DMS79 treated with DMSO at 0.1 percent for 48 hours (cell line): ENCODE data around the gene KDM1B.
"Not testable (repeated sequence)": the region's sequence is repeated elsewhere in the genome, so short reads cannot be mapped to it uniquely, and the experiment has no call there.

ENCODE experiments used
- DNase-seq: peaks from one replicate; lab custom pipeline; 2025; lab: John Stamatoyannopoulos, UW

KDM1B gene

DNA sequence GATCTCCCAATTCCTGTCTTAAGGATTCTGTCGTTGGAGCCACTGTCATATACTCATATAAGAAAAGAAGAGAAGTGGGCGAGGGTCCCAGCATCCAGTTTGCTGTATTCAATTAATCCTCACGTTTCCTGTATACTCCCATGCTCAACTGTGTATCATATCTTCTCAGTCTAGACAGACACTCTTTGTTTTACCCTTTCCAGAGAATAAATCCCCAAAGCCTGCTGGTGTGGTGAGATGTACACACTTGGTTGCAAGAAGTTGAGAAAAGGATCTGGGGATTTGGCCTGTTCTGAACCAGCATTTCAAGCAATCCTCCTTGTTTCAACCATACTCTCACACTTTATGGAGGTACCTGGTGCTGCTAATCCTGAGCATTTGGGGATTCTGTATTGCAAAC is 3.4 kb upstream of the KDM1B start:
- DNase-seq: no peak

DNA sequence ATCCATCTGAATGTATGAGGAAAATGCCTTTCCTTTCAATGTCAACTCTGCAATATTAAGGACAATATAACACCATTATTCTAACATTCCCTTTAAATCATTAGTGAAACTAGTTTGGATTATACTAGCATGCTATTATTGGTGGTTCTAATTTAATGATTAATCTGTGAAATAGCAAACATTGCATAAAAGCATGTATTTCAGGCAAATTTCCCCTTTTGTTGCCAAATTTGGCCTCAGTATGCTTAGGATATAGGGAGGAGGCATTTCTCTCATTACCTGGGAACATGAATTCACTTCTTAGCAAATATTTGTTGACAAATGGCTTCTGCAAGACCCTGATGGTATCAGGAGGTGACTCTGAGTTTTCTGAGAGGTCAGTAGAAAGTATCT is 1.9 kb upstream of the KDM1B start:
- DNase-seq: no peak

DNA sequence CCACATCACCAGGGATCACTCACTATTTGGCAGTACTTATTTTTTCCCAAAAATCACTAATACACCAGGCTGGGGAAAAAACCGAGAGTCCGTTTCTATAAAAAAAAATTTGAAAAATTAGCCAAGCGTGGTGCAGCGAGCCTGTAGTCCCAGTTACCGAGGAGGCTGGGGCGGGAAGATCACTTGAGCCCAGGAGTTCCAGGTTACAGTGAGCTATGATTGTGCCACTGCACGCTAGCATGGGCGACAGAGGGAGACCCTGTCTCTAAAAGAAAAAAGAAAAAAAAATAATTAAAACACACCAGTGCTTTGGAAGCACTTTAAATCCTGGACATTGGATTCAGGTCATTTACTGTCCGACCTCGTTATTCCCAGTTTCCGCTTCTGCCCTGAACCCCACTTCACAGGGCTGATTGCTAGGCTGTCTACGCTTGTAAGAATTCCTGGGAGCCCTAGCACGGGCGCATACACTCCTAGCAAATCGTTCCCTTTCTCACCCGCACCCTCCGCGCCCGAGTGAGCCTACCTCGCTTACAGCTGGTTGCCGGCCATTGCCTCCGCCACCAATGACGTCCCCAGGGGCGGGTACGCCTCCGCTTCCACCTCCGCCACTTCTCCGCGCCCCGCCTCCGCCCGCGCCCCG is 594 bp upstream of the KDM1B start, which contains the start of gene TPMT:
TPMT (minus strand) TSS at position 571 of the 643 bp plus-strand sequence. CDS start 5,950 bp downstream, outside the sequence.
- DNase-seq: peak; percentile 94

DNA sequence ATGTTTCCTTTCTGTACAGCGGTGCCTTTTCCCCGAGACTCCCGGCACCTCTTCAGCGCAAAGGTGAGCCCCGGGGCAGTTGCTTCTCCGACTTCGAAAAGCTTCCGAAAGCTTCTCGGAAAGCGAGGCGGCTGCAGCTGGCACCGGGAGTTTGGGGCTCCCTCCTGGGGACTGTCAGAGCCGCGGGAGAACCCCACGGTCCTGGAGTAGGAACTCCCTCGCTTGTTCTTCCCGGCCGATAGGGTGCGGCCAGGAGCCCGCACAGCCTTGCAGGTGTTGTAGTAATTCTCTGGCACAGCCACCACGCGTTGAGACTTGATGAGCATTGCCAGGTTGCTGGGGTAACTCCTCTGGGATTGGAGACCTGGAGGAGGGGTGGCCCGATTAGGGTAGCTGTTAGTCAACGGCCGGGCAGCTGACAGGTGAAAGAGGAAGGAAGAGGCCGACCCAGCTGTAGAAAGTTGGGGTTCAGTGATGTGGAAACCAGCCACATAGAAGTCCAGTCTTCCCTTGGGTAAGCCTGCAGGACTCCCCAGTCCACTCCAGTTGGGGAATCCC is 721 bp downstream of the KDM1B start:
- DNase-seq: peak; percentile 69

DNA sequence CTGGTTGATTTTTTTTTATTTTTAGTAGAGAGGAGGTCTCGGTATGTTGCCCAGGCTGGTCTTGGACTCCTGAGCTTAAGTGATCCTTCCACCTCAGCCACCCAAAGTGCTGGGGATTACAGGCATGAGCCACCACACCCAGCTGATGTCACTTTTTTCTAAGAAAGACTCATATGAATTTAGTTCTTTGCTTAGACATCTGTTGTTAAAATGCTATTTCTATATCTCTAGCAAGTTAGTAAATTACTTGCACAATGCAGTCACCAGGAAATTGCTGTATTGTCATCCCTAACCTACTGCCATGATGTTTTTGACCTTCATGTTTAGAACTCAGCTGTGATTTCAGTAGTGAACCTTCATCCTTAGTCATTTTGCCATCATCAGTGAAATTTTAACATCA is 5.7 kb downstream of the KDM1B start:
- DNase-seq: no peak

DNA sequence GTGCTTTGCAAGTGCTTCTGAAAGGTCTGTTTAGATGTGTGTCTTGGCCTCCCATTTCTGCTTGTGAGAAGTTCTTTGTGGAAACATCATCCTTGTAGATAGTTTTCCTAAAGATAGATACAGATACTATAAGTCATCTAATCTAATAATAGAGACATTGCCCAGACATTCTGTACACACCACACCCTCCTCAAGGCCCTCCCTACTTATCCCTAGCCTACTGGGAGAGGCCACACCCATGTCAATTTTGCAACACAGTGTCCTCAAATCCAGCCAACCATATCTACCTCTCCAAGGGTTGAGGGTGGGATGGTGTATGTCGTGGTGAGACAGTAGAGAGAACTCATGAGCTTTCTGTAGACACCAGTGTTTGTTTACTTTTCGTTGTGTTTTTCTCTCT is 6.2 kb downstream of the KDM1B start:
- no peak for DNase-seq

DNA sequence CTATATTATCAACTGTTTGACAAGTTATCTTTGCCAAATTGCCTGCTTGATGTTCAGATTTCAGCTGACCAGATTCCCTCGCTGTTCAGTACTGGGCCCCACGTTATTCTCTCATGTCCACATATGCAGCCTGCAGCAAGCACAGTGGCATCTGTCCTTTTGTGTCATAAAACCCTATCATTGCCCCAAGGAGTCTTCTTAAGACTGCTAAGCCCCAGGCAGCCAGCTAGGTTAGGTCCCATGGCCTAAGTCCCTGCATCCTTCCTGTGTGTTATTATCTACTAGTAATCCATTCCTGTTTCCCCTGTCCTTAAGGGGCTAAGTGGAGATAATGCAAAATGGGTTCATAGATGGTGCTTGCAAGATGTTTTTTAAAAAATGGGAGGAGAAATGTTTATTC is 7.2 kb downstream of the KDM1B start:
- DNase-seq: no peak

DNA sequence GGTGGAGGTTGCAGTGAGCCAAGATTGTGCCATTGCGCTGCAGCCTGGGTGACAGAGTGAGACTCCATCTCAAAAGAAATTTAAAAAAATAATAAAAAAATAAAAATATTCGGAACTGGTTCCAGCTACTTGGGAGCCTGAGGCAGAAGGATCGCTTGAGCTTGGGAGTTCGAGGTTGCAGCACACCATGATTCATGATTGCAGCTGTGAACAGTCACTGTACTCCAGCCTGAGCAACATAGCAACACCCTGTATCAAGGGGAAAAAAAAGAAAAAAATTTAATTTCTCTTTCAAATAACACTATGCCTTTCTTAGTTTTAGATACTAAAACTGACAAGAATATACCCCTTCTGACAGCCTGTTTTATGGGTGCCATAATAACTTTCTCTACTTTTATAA is 10.5 kb downstream of the KDM1B start:
- DNase-seq: no peak

DNA sequence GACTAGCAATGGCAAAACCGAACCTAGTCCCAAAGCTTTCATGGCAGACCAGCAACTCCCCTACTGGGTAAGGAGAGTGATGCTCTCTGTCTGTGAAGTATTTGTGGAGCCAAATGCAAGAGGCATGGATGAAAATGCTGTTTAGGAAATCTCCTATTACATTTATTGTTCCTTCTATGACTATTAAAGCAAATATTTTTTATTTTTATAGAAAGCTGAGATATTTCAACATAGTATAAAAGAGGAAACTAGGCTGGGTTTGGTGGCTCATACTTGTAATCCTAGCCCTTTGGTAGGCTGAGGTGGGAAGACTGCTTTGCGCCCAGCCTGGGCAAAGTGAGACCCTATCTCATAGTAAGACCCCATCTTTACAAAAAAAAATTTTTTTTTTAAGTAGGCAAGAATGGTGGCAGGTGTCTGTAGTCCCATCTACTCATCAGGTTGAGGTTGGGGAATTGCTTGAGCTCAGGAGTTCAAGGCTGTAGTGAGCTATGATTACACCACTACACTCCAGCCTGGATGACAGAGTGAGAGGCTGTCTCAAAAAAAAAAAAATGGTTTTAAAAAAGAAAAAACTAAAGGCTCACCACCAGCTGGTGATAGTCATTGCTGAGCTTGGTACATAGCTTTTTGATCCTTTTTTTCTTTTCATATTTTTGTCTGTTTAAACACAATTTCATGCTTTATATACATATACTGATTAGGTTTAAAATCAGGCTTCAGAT is 11.3 kb downstream of the KDM1B start:
- DNase-seq: no peak

DNA sequence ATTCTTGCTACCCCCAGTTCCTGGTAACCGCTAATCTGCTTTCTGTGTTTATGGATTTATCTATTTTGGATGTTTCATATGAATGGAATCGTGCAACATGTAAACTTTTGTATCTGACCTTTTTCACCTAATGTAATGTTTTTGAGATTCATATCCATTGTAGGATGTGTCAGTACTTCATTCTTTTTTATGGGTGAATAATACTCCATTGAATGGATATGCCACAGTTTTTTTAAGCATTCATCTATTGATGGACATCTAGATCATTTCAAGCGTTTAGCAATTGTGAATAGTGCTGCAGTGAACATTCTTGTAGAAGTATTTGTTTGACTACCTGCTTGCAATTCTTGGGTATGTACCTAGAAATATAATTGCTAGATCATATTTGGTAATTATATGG is 13.0 kb downstream of the KDM1B start:
- no peak for DNase-seq

DNA sequence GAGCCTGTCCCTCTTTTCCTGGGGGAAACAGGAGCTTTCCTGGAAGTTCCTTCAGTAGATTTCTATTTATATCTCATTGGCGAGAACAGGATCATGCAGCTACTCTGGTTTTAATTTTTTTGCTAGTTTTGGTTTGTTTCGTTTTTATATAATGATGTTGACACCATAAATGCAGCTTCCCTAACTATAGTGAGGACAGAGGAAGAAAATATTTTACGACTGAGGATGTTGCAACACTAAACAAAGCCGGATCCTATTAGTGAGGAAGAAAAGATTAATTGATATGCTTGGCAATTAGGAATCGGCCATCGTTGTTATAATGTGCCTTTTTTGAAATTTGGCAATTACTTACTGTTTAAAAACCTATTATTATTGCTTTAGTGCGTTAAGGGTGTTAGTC is 16.6 kb downstream of the KDM1B start:
- DNase-seq: no peak

DNA sequence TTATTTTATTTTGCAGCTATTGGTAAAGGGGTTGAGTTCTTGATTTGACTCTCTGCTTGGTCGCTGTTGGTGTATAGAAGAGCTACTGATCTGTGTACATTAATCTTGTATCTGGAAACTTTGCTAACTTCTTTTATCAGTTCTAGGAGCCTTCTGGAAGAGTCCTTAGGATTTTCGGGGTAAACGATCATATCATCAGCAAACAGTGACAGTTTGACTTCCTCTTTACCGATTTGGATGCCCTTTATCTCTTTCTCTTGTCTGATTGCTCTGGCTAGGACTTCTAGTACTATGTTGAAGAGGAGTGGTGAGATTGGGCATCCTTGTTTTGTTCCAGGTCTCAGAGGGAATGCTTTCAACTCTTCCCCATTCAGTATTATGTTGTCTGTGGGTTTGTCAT is 21.0 kb downstream of the KDM1B start:
- DNase-seq: not testable (repeated sequence)

DNA sequence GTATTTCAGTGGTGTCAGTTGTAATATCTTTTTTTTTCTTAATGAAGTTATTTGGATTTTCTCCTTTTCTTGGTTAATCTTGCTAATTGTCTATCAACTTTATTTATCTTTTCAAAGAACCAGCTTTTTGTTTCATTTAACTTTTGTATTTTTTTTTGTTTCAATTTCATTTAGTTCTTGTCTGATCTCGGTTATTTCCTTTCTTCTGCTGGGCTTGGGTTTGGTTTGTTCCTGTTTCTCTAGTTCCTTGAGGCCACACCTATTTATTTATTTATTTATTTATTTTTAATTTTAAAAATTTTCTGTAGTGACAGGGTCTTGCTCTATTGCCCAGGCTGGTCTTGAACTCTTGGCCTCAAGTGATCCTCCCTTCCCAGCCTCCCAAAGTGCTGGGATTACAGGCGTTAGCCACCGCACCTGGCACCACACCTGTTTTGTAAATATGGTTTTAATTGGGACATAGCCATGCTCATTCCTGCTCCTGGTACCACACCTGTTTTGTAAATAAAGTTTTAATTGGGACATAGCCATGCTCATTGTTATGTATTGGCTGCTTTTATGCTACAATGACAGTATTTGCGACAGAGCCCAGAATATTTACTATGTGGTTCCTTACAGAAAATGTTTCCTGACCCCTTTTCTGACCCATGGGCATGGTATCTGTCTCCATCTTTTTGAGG is 22.2 kb downstream of the KDM1B start:
- no peak for DNase-seq

DNA sequence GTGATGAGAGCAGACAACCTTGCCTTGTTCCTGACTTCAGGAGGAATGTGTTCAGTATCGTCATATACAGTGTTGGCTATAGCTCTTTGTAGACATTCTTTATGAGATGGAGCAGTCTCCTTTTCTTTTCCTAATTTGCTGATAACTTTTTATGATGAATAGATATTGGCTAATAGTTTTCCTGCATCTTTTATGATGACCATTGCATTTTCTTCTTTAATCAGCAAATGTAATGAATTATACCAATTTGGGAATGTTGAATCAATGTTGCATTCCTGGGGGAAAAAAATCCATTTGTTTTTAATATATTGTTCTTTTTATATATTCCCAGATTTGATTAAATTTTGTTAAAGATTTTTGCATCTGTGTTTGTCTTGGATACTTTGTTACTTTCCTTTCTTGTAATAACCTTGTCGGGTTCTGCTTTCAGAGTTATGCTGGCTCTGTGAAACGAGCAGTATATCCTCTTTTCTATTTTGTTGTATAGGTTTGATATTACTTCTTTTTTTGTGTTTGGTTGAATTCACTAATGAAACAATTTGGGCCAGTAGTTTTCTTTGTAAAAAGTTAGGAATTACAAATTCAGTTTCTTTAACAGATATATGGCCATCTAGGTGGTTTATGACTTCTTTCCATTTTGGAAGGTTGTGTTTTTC is 23.9 kb downstream of the KDM1B start:
- no peak for DNase-seq

DNA sequence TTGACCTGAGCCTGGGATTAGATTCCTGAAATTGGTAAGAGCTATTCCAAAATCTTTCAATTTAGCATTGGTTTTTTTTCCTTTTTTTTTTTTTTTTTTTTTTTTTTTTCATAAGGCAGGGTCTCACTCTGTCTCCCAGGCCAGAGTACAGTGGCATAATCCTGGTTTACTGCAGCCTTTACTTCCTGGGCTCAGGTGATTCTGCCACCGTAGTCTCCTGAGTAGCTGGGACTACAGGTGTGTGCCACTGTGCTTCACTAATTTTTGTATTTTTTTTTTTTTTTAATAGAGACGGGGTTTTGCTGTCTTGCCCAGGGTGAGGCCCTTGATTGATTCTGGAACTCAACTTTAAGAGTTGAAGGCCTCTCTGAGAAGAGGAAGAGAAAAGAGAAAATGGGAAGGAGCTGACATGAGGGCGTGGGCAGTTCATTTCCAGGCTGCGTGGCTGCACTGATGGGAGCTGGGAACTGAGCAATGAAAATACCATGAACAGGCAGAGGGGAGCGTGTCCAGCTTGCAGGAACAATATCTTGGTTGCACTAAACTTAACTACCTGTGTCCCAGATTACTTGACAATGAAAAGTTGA is 24.6 kb downstream of the KDM1B start:
- DNase-seq: no peak

DNA sequence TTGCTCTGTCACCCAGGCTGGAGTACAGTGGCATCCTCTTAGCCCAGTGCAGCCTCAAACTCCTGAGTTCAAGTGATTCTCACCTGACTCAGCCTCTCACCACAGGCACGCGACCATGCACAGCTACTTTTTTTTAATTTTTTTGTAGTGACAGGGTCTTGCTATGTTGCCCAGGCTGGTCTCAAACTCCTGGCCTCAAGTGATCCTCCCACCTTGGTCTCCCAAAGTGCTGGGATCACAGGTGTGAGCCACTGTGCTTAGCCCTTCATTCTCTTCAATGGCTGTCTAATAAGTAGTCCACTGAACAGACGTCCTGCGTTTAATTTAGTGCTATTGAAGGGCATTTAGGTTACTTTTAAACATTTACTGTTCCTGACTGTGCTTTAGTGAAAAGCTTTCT is 27.3 kb downstream of the KDM1B start:
- no peak for DNase-seq

DNA sequence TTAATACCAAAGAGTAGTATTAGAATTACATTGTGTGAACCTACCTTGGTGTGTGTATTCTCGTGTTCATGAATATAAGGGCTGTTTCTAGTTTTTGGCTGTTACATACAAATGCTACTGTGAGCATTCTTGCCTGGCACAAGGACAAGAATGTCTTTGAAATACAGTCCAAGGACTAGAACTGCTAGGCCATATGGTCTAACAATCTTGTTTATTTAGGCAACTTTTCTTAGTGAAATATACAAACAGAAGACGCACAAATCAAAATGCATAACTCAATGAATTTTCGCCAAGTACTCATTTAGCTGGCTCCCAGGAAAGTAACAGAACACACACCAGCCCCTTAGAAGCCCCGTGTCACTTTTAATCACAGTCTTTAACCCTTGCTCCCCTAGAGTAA is 28.5 kb downstream of the KDM1B start:
- no peak for DNase-seq

DNA sequence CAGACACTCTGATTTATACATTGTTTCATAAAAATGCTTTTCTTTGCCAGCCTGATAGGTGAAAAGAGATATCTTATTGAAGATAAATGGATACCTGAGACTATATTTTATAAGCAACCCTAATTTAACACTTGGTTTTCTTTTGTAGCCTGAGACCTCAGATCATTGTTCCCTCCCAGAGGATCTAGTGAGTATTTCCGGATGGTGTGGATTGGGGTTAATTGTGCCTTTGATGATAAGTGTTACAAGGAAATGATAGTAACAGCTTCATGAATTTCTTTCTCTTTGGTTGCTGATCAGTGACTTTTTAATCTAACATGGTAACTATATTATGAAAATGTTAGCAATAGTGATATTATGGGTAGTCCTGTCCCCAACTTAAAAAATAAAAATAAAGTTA is 30.4 kb downstream of the KDM1B start:
- peak; percentile 69 for DNase-seq

DNA sequence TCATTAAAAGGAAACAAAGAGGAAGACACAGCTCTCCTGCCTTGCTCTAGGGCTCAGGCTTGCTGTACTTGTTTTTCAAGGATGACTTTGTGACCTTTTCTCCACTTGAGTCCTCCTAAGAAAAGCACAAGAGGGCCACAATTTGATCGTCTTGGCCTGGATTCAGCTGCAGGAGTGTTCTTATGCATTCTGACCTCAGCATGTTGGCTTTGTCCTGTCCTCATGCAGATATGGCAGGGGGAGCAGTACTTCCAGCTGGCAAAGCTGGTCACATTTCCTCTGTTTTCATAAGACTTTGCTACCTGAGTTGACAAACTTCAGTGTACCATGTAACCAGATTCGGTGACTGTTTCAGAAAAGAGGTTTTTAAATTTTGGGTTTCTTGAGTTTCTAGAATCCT is 30.8 kb downstream of the KDM1B start:
- peak; percentile 86 for DNase-seq

DNA sequence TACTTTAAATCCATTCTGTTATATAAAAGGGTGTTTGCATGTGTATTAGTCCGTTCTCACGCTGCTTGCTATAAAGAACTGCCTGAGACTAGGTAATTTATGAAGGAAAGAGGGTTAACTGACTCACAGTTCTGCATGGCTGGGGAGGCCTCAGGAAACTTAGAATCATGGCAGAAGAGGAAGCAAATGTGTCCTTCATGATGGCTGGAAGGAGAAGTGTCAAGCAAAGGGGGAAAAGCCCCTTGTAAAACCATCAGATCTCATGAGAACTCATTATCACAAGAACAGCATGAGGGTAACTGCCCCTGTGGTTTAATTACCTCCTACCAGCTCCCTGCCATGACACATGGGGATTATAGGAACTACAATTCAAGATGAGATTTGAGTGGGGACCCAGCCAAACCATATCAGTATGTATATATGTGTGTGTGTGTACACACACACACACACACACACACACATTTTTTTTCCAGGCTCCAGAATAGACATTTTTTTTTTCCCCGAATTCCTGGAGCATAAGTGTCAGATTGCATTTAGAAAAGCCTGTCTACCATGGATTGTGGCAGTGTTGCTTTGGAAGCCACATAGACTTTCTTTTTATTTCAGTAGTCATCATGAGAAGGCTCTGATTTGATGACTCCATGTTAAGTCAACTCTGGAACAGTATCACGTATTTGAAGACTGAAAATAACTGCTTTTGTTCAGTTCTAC is 31.5 kb downstream of the KDM1B start:
- no peak for DNase-seq

DNA sequence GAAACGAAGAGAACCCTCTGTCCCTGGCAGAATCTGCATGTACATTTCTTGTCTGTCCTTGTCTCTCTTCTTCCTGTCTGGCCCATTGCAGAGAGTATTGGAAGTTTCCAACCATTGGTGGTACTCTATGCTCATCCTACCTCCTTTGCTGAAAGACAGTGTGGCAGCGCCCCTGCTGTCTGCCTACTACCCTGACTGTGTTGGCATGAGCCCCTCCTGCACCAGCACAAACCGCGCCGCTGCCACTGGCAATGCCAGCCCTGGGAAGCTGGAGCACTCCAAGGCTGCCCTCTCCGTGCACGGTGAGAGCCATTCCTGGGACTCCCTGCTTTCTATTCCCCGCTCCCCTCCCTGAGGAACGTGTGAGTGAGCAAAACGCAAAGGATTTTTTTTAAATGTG is 32.5 kb downstream of the KDM1B start:
- DNase-seq: no peak
